MCF 10A (cell line): ENCODE measurements around the gene IL11. TPM values are rescaled to one million over a fixed set of nuclear protein-coding genes. Genes with fewer than 3 reads are reported as not detected.

Experiments used
- BruUV-seq: library from RNA; stranded (reverse); fragments of 400-500 nt; replicated peaks from 2 replicates; lab custom pipeline; 2021; lab: Mats Ljungman, UMichigan
- CTCF ChIA-PET: fragments of 300-600 bp; sonication (Branson Sonifier 250); formaldehyde crosslinking; extraction: SDS; loops from one replicate; lab custom pipeline; 2021; ENCODE audit warnings: antibody characterized with exemption, inconsistent platforms; lab: Yijun Ruan, JAX
- POLR2A ChIA-PET: fragments of 300-600, 350-650 bp; sonication (Branson Sonifier 250); formaldehyde crosslinking; extraction: SDS; loops from one replicate; lab custom pipeline; 2020; ENCODE audit warnings: antibody characterized with exemption, inconsistent platforms; lab: Yijun Ruan, JAX
- DNase-seq: peaks from one replicate; pipeline ENCODE4 v3.0.0-alpha.2; 2018; ENCODE audit not compliant: unreplicated experiment
- H3K27ac Mint-ChIP-seq: one replicate; pipeline ENCODE4 v1.8.0; 2022; ENCODE audit warnings: mild to moderate bottlenecking, low read depth, mixed read lengths; ENCODE audit not compliant: unreplicated experiment
- H3K27me3 Mint-ChIP-seq: one replicate; pipeline ENCODE4 v1.8.0; 2022; ENCODE audit warnings: mixed read lengths; ENCODE audit not compliant: insufficient read depth, unreplicated experiment
- H3K36me3 Mint-ChIP-seq: one replicate; pipeline ENCODE4 v1.8.0; 2022; ENCODE audit warnings: mild to moderate bottlenecking, moderate library complexity, mixed read lengths; ENCODE audit not compliant: insufficient read depth, unreplicated experiment
- H3K4me1 Mint-ChIP-seq: one replicate; pipeline ENCODE4 v1.8.0; 2022; ENCODE audit warnings: mixed read lengths; ENCODE audit not compliant: insufficient read depth, unreplicated experiment
- H3K4me3 Mint-ChIP-seq: one replicate; pipeline ENCODE4 v1.8.0; 2022; ENCODE audit warnings: mild to moderate bottlenecking, moderate library complexity, mixed read lengths; ENCODE audit not compliant: unreplicated experiment
- H3K9me3 Mint-ChIP-seq: one replicate; pipeline ENCODE4 v1.8.0; 2022; ENCODE audit warnings: mixed read lengths; ENCODE audit not compliant: unreplicated experiment
- intact Hi-C: fragments of 100-400 bp; cut with micrococcal nuclease; formaldehyde crosslinking; loops from 2 replicates; pipeline ENCODE4 v1.14.1; 2022
- total RNA-seq: library from RNA; stranded (reverse); gene quantifications from 2 replicates; pipeline ENCODE4 v1.2.3, GENCODE V29; 2022
- TF ChIP-seq, protein P1 (sequence below): fragments of 200-600 bp; IDR thresholded peaks from one replicate; pipeline ENCODE4 v1.8.0; 2022; ENCODE audit warnings: antibody characterized with exemption, mild to moderate bottlenecking; ENCODE audit not compliant: unreplicated experiment

Gene IL11
- total RNA-seq, 1 experiment from 2014 or later, result 4.2 TPM

DNA sequence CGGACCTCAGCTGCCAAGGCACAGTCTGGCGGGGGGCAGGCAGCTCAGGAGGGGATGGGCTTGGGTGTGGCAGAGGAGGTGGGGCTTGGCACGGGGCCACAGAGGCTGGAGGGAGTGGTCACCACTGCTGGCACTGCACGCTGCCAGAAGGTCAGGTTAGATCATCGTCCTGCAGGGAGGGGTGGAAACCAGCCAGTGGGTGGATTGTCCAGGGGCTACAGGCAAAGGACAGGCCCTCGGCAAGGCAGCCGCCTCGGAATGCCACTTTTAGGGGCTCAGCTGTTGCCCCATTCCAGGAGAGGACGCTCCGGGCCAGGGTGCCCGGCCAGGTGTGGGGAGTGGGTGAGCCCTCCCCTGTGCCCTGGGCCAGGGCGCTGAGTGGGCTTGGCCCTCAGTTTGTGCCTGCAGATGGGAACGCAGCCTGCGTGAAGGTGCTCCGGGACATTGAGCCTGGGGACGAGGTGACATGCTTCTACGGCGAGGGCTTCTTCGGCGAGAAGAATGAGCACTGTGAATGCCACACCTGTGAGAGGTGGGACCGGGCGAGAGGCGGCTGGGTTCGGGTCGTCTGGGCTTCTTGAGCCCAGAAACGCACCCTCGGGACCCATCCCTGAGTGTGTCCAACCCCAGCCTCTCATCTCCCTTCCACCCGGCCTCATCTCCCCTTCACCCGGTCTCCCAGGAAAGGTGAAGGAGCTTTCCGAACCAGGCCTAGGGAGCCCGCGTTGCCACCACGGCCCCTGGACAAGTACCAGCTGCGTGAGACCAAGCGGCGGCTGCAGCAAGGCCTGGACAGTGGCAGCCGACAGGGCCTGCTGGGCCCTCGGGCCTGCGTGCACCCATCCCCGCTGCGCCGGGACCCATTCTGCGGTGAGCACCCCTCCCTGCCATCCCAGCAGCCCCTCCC lies 24.2 kb downstream of the IL11 start:
- DNase-seq, result peak; percentile 74
- POLR2A ChIA-PET, result interaction anchor here (1.4 to 2.9 kb wide), 2 partner anchors 9 to 38 kb away, joined by 4 to 18 read pairs; partner anchors contain the start of gene TMEM238

DNA sequence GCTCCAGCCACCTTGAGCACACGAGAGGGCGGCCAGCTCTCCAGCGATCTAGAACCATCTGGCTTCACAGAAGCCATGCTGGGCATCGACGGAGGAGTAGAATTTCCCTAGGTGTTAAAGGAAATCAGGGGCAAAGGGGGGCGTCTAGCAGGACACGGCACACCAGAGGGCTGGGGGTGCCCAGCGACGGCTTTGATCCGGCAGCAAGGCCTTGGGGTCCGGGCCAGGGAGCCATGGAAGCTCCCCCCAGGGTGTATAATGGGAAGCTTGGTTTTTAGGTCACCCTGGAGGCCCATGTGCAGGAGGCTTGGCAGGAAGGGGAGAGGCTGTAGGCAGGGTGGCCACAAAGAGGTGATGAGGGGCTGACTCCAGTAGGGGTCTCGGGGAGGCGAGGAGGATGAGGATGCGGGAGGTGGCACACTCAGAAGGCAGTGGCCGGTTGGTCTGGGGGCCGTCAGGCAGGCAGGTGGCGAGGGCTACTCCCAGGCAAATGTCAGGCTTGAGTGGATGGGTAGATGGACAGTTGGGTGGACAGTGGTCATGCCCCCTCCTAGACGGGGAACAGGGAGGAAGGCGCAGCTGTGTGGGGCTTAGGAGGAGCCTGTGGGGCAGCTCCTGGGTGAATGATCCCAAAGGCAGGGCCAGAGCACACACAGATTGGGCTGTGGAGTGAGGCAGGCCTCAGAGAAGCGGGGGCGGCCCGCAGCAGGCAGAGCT lies 25.0 kb downstream of the IL11 start:
- ChIA-PET CTCF (interaction anchor here (0.6 to 1.1 kb wide), 2 partner anchors 36 to 185 kb away, joined by 4 to 5 read pairs; no protein-coding TSS in a partner anchor), POLR2A (interaction anchor here (0.8 to 2.9 kb wide), 4 partner anchors 10 to 39 kb away, joined by 3 to 18 read pairs (median 4); partner anchors contain the start of gene TMEM238)
- Mint-ChIP-seq H3K27ac (peak overlapping the region; percentile 87), H3K4me3 (no peak overlapping the region), H3K4me1 (peaks cover 21% of the 10 kb centered on the region), H3K36me3 (peaks cover 35% of the 10 kb centered on the region), H3K27me3 (no peaks in the 10 kb centered on the region), H3K9me3 (no peaks in the 10 kb centered on the region)
- intact Hi-C loops, result no loop called here
- no TSS peak for BruUV-seq
- no peak for DNase-seq
- TF ChIP-seq, protein P1, sequence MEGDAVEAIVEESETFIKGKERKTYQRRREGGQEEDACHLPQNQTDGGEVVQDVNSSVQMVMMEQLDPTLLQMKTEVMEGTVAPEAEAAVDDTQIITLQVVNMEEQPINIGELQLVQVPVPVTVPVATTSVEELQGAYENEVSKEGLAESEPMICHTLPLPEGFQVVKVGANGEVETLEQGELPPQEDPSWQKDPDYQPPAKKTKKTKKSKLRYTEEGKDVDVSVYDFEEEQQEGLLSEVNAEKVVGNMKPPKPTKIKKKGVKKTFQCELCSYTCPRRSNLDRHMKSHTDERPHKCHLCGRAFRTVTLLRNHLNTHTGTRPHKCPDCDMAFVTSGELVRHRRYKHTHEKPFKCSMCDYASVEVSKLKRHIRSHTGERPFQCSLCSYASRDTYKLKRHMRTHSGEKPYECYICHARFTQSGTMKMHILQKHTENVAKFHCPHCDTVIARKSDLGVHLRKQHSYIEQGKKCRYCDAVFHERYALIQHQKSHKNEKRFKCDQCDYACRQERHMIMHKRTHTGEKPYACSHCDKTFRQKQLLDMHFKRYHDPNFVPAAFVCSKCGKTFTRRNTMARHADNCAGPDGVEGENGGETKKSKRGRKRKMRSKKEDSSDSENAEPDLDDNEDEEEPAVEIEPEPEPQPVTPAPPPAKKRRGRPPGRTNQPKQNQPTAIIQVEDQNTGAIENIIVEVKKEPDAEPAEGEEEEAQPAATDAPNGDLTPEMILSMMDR, result no peak

More for the DNA sequence above, 24.2 kb downstream of the IL11 start:
- H3K4me3 Mint-ChIP-seq, result no peak overlapping the region
- peaks cover 17% of the 10 kb centered on the region for H3K4me1 Mint-ChIP-seq
- peak overlapping the region; percentile 87 for H3K27ac Mint-ChIP-seq
- peaks cover 35% of the 10 kb centered on the region for H3K36me3 Mint-ChIP-seq
- intact Hi-C loops, result no loop called here
- CTCF ChIA-PET, result interaction anchor here (0.6 kb wide), 3 partner anchors 35 to 182 kb away, joined by 3 to 6 read pairs (median 3); no protein-coding TSS in a partner anchor
- no TSS peak for BruUV-seq
- TF ChIP-seq, protein P1, result no peak
- no peaks in the 10 kb centered on the region for H3K27me3 Mint-ChIP-seq
- no peaks in the 10 kb centered on the region for H3K9me3 Mint-ChIP-seq

DNA sequence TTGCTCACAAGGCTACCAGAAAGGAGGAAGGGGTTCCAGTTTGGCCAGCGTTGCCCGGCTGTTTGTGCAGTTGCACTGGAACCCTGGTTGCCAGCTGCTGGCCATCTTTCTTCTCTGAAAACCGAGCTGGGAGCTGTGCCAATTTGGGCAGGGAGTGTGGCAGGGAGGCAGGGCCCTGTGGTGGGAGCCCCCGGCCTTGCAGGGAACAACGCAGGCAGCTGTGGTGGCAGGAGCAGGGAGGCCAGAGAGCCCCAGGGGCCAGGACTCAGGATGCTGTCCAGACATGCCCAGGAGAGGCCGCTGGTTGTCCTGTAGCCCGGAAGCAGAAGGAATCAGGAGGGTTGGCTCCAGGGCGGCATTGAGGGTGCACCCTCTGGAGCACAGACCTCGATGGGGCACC lies 25.8 kb downstream of the IL11 start:
- intact Hi-C loops, result no loop called here
- TF ChIP-seq, protein P1, result no peak
- Mint-ChIP-seq H3K27ac (peak overlapping the region; percentile 87), H3K4me3 (peak overlapping the region; percentile 25), H3K36me3 (peaks cover 41% of the 10 kb centered on the region), H3K27me3 (no peaks in the 10 kb centered on the region), H3K4me1 (peaks cover 21% of the 10 kb centered on the region), H3K9me3 (no peaks in the 10 kb centered on the region)
- DNase-seq, result peak; percentile 87
- POLR2A ChIA-PET, result interaction anchor here (0.6 to 2.9 kb wide), 6 partner anchors 11 to 122 kb away, joined by 3 to 18 read pairs (median 4); partner anchors contain the start of gene TMEM238
- BruUV-seq, result no TSS peak
- CTCF ChIA-PET, result interaction anchor here (1.1 kb wide), 1 partner anchor 184 kb away, joined by 4 read pairs; no protein-coding TSS in a partner anchor
